ENCODE data around the gene FLT4. TPM values are rescaled to one million over a fixed set of nuclear protein-coding genes. Genes with fewer than 3 reads are reported as not detected.

FLT4 gene
- total RNA-seq, 6 experiments from 2014 or later, result 5.3 to 15.1 (median 8.0) TPM

- ATAC-seq (no peak), DNase-seq (no peak)
- H3K27ac ChIP-seq, result no peak overlapping the region
- intact Hi-C loops (cut with DNase I), result no loop called here
- peaks cover 0 to 14% (median under 1%) of the 10 kb centered on the region in 4 donors for H3K36me3 ChIP-seq
- H3K27me3 ChIP-seq, result no peaks in the 10 kb centered on the region
- no peak overlapping the region for H3K4me3 ChIP-seq
- H3K9me3 ChIP-seq, result no peaks in the 10 kb centered on the region
- no peaks in the 10 kb centered on the region for H3K4me1 ChIP-seq
- TF ChIP-seq POLR2A (IDR thresholded peaks at IDR 0.05) (no peak), CTCF (IDR thresholded peaks at IDR 0.05) (no peak)
- WGBS (ENCODE audit: insufficient coverage, low coverage, low lambda C conversion rate, missing lambda C conversion rate), result 97% methylated on average over 3 of the region's 3 CpGs
Observed at GRCh38 chr5:180553530-180553929, 95.9 kb downstream of the FLT4 start.

Other genes with a start within 250 kb of the FLT4 start
- 1 to 10 TPM; 4.8 to 8.8 (median 5.3) TPM for gene CNOT6, start 155.2 kb downstream of the FLT4 start, total RNA-seq
- 1 to 10 TPM in 1 of 6 experiments, under 1 TPM in 1, not detected in 4; 0.57 to 3.3 TPM for gene SCGB3A1, start 58.1 kb downstream of the FLT4 start, total RNA-seq
- not detected for gene OR2Y1, start 90.5 kb upstream of the FLT4 start, total RNA-seq
- 100 to 1,000 TPM in 4 of 6 experiments, 10 to 100 TPM in 2; 99.7 to 136 (median 106) TPM for gene MGAT1, start 153.2 kb upstream of the FLT4 start, total RNA-seq
- gene ZFP62, start 211.7 kb upstream of the FLT4 start, total RNA-seq, result 1 to 10 TPM; 3.6 to 9.0 (median 6.0) TPM
- under 1 TPM; 0.18 to 0.93 (median 0.32) TPM for gene BTNL8, start 249.6 kb upstream of the FLT4 start, total RNA-seq

All from right lobe of liver (tissue), 6 donors.